H1 (cell line): ENCODE data around the gene PLA2G1B. TPM values are rescaled to one million over a fixed set of nuclear protein-coding genes. Genes with fewer than 3 reads are reported as not detected.

ENCODE experiments used
- ASH2L ChIP-seq: fragments of 200-600, 300-600 bp; sonication (generic); IDR thresholded peaks from one replicate; pipeline ENCODE4 v1.7.1; 2017; ENCODE audit warnings: low read length
- ATF3 ChIP-seq: IDR thresholded peaks from 2 replicates; pipeline ENCODE4 v1.6.1; 2011; ENCODE audit warnings: low read depth, mild to moderate bottlenecking, low read length; ENCODE audit not compliant: insufficient read depth
- BACH1 ChIP-seq: IDR thresholded peaks from 2 replicates; pipeline ENCODE4 v1.6.1; 2012; ENCODE audit warnings: low read length, improper control_type of control experiment
- SAP30 ChIP-seq: fragments of 300-600 bp; sonication (generic); IDR thresholded peaks from 2 replicates; pipeline ENCODE4 v1.7.1; 2012; ENCODE audit warnings: low read length, moderate library complexity, mild to moderate bottlenecking, inconsistent platforms; ENCODE audit not compliant: insufficient read depth, insufficient replicate concordance
- TAF1 ChIP-seq: IDR thresholded peaks from 2 replicates; pipeline ENCODE4 v1.6.1; 2011; ENCODE audit warnings: mild to moderate bottlenecking, low read depth, low read length
- polyA plus RNA-seq, 7 experiments: library from polyadenylated mRNA; depleted of rRNA in 3 of 7; stranded (reverse) in 5 of 7; unstranded in 2 of 7; fragments of >200 nt in 5 of 7; fragments of 200-250 nt in 2 of 7; gene quantifications; 1 replicate in 5 of 7; 2 replicates in 1 of 7; 4 replicates in 1 of 7; pipeline versions ENCODE4 v1.2.1 to v1.2.3, GENCODE V29; 2011 to 2013; ENCODE audit warnings: missing spikeins in 2 of 7, mixed read lengths in 2 of 7
- total RNA-seq: library from RNA; stranded (reverse); fragmentation: NEBNext Ultra II Directional; extraction: Animal tissue kit (Norgen Biotek cat#: 25700); gene quantifications from 2 replicates; pipeline ENCODE4 v1.2.1, GENCODE V29; 2021

Gene PLA2G1B
- total and polyA plus RNA-seq, 2 of the 8 experiments (the other 6 are each of a cell fraction or from before 2014, with no cell fraction given) = not detected

GRCh38 chr12:120317224-120318105 lies 10.1 kb downstream of the PLA2G1B start (continued):
- TF ChIP-seq ASH2L (peak; percentile 50), TAF1 (peak; percentile 90), SAP30 (no peak), ATF3 (peak; percentile 92), BACH1 (no peak)
